DND-41 (cell line): Measurements from ENCODE around the gene LHFPL2.

Source experiments
- ATAC-seq: fragments of 200-7000 bp; cut with Tn5 transposase; 3 replicates; pipeline ENCODE4 v1.9.1; 2021; ENCODE audit warnings: low read depth; ENCODE audit not compliant: insufficient read depth
- DNase-seq: peaks from one replicate; pipeline ENCODE4 v3.0.0-alpha.2; 2020
- H2AFZ ChIP-seq: 2 replicates; pipeline ENCODE4 v1.6.0; 2012; ENCODE audit warnings: low read depth, low read length
- H3K27ac ChIP-seq: 2 replicates; pipeline ENCODE4 v1.5.1; 2012; ENCODE audit warnings: low read length, inconsistent platforms
- H3K27me3 ChIP-seq: fragments of 200-600 bp; sonication (generic); 2 replicates; pipeline ENCODE4 v1.6.0; 2012; ENCODE audit warnings: low read length, mild to moderate bottlenecking, inconsistent platforms; ENCODE audit not compliant: insufficient read depth, poor library complexity
- H3K36me3 ChIP-seq: 2 replicates; pipeline ENCODE4 v1.5.1; 2012; ENCODE audit warnings: low read length, inconsistent platforms; ENCODE audit not compliant: insufficient read depth
- H3K4me1 ChIP-seq: 2 replicates; pipeline ENCODE4 v1.5.1; 2012; ENCODE audit warnings: mild to moderate bottlenecking, low read length; ENCODE audit not compliant: insufficient read depth
- H3K4me2 ChIP-seq: 2 replicates; pipeline ENCODE4 v1.6.0; 2012; ENCODE audit warnings: mild to moderate bottlenecking, moderate library complexity, low read length, inconsistent platforms; ENCODE audit not compliant: insufficient read depth
- H3K4me3 ChIP-seq, 2 experiments: fragments of 200-600 bp in 1 of 2; shearing (Covaris generic) in 1 of 2; 2 replicates each; pipeline ENCODE4 v1.5.1; 2012 to 2016; ENCODE audit warnings: inconsistent platforms in 2 of 2, low read length in 2 of 2, mild to moderate bottlenecking in 2 of 2, low read depth in 1 of 2, moderate library complexity in 1 of 2
- H3K79me2 ChIP-seq: 2 replicates; pipeline ENCODE4 v1.6.0; 2012; ENCODE audit warnings: low read length, inconsistent platforms; ENCODE audit not compliant: insufficient read depth
- H3K9ac ChIP-seq: 2 replicates; pipeline ENCODE4 v1.6.0; 2012; ENCODE audit warnings: low read depth, mild to moderate bottlenecking, inconsistent platforms, low read length, moderate library complexity
- H3K9me3 ChIP-seq: 2 replicates; pipeline ENCODE4 v1.5.1; 2012; ENCODE audit warnings: low read length, moderate library complexity, mild to moderate bottlenecking, inconsistent platforms; ENCODE audit not compliant: insufficient read depth, severe bottlenecking
- H4K20me1 ChIP-seq: 2 replicates; pipeline ENCODE4 v1.6.0; 2012; ENCODE audit warnings: low read length; ENCODE audit not compliant: insufficient read depth
- EZH2 ChIP-seq: IDR thresholded peaks from 3 replicates; pipeline ENCODE4 v1.6.1; 2012; ENCODE audit warnings: borderline replicate concordance, low read depth, mild to moderate bottlenecking, moderate library complexity, low read length, inconsistent platforms; ENCODE audit not compliant: severe bottlenecking
- TF ChIP-seq, protein P1 (sequence below): IDR thresholded peaks from 2 replicates; pipeline ENCODE4 v1.5.1; 2012; ENCODE audit warnings: borderline replicate concordance, low read length, moderate library complexity, mild to moderate bottlenecking; ENCODE audit not compliant: poor library complexity, severe bottlenecking; ENCODE audit errors: extremely low read depth

The LHFPL2 gene

GRCh38 chr5:78610163-78610583 lies 38.4 kb downstream of the LHFPL2 start:
- H2AFZ ChIP-seq, result no peak overlapping the region
- no peak overlapping the region for H3K27ac ChIP-seq
- no peak overlapping the region for H3K4me2 ChIP-seq
- no peaks in the 10 kb centered on the region for H3K36me3 ChIP-seq
- no peaks in the 10 kb centered on the region for H3K4me1 ChIP-seq
- ATAC-seq (no peak), DNase-seq (no peak)
- no peak overlapping the region for H3K4me3 ChIP-seq
- no peaks in the 10 kb centered on the region for H4K20me1 ChIP-seq
- no peak for TF ChIP-seq EZH2
- peaks cover 7% of the 10 kb centered on the region for H3K27me3 ChIP-seq
- no peaks in the 10 kb centered on the region for H3K79me2 ChIP-seq
- H3K9ac ChIP-seq, result no peak overlapping the region
- H3K9me3 ChIP-seq, result no peaks in the 10 kb centered on the region

- Histone ChIP-seq H3K4me3 (no peak overlapping the region), H4K20me1 (no peaks in the 10 kb centered on the region), H3K27ac (no peak overlapping the region), H3K27me3 (peaks cover 1% of the 10 kb centered on the region), H3K4me1 (no peaks in the 10 kb centered on the region), H3K9me3 (no peaks in the 10 kb centered on the region), H3K79me2 (no peaks in the 10 kb centered on the region), H3K4me2 (no peak overlapping the region), H2AFZ (no peak overlapping the region), H3K9ac (no peak overlapping the region), H3K36me3 (no peaks in the 10 kb centered on the region)
- DNase-seq (no peak), ATAC-seq (no peak)
- TF ChIP-seq, protein P1, sequence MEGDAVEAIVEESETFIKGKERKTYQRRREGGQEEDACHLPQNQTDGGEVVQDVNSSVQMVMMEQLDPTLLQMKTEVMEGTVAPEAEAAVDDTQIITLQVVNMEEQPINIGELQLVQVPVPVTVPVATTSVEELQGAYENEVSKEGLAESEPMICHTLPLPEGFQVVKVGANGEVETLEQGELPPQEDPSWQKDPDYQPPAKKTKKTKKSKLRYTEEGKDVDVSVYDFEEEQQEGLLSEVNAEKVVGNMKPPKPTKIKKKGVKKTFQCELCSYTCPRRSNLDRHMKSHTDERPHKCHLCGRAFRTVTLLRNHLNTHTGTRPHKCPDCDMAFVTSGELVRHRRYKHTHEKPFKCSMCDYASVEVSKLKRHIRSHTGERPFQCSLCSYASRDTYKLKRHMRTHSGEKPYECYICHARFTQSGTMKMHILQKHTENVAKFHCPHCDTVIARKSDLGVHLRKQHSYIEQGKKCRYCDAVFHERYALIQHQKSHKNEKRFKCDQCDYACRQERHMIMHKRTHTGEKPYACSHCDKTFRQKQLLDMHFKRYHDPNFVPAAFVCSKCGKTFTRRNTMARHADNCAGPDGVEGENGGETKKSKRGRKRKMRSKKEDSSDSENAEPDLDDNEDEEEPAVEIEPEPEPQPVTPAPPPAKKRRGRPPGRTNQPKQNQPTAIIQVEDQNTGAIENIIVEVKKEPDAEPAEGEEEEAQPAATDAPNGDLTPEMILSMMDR, result no peak
- TF ChIP-seq EZH2, result no peak
These were observed 40.7 kb downstream of the LHFPL2 start for GRCh38 chr5:78607864-78608263.

DNA sequence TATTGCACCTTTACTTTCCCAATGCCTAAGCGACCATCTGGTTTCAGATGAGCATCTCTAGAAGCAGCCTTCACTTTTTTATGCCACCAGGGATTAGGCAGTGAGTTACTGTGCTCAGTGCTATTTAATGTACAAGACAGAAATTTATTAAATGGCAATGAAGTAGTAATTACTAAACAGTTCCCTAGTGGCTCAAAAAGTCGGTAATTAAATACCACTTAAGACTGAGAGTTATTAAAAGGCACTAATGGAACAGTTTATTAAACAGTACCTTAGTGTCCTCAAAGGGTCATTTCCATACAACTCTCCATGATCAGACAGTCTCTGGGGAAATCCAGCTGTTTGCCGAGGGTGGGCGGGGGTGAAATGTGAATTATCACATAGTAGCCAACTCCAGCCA lies 42.3 kb downstream of the LHFPL2 start:
- Histone ChIP-seq H3K79me2 (no peaks in the 10 kb centered on the region), H3K9ac (no peak overlapping the region), H2AFZ (no peak overlapping the region), H3K27ac (no peak overlapping the region), H3K4me3 (no peak overlapping the region), H3K4me2 (no peak overlapping the region), H3K27me3 (no peaks in the 10 kb centered on the region), H3K36me3 (no peaks in the 10 kb centered on the region), H4K20me1 (no peaks in the 10 kb centered on the region), H3K9me3 (no peaks in the 10 kb centered on the region), H3K4me1 (no peaks in the 10 kb centered on the region)
- TF ChIP-seq EZH2, result no peak
- ATAC-seq (no peak), DNase-seq (no peak)

DNA sequence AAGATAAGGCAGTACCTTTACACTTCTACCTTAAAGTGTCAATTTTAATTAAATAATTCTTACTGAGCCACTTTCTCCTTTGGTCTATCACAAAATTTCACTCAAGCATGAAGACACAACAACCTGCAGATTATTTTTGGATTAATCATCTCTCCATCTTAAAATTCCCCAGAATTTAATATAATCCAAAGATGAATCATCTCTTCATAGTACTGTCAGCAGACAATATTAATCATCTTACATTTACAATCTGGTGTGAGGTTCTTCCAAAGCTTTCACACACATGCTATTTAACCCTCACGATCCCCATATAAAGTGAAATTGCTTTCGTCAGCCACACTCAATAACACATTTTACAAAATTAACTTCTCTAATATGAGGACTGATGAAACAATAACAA lies 43.0 kb downstream of the LHFPL2 start:
- Histone ChIP-seq H3K4me3 (no peak overlapping the region), H3K79me2 (no peaks in the 10 kb centered on the region), H4K20me1 (no peaks in the 10 kb centered on the region), H3K27ac (no peak overlapping the region), H2AFZ (no peak overlapping the region), H3K9me3 (no peaks in the 10 kb centered on the region), H3K27me3 (no peaks in the 10 kb centered on the region), H3K4me2 (no peak overlapping the region), H3K36me3 (no peaks in the 10 kb centered on the region), H3K9ac (no peak overlapping the region), H3K4me1 (no peaks in the 10 kb centered on the region)
- ATAC-seq (no peak), DNase-seq (no peak)
- TF ChIP-seq, protein P1, result no peak
- no peak for TF ChIP-seq EZH2
